BLaER1 (cell line): ENCODE data around the gene CLSTN3.
"Not testable (repeated sequence)": the region's sequence is repeated elsewhere in the genome, so short reads cannot be mapped to it uniquely, and the experiment has no call there.

Source experiments
- H3K27ac ChIP-seq: shearing (Covaris generic); formaldehyde crosslinking; 2 replicates; pipeline ENCODE4 v1.8.1; 2022
- H3K27me3 ChIP-seq: shearing (Covaris generic); formaldehyde crosslinking; 2 replicates; pipeline ENCODE4 v1.8.1; 2022
- H3K36me3 ChIP-seq: shearing (Covaris generic); formaldehyde crosslinking; 2 replicates; pipeline ENCODE4 v1.8.1; 2022
- H3K4me1 ChIP-seq: shearing (Covaris generic); formaldehyde crosslinking; 2 replicates; pipeline ENCODE4 v1.8.1; 2022
- H3K4me2 ChIP-seq: shearing (Covaris generic); formaldehyde crosslinking; 2 replicates; pipeline ENCODE4 v1.8.1; 2022
- H3K4me3 ChIP-seq: shearing (Covaris generic); formaldehyde crosslinking; 2 replicates; pipeline ENCODE4 v1.8.1; 2022
- H3K9ac ChIP-seq: shearing (Covaris generic); formaldehyde crosslinking; 2 replicates; pipeline ENCODE4 v1.8.1; 2022
- H3K9me3 ChIP-seq: shearing (Covaris generic); formaldehyde crosslinking; 2 replicates; pipeline ENCODE4 v1.8.1; 2022
- H4K20me1 ChIP-seq: shearing (Covaris generic); formaldehyde crosslinking; 2 replicates; pipeline ENCODE4 v1.8.1; 2022
- Cebpa-rat ChIP-seq: shearing (Covaris generic); IDR thresholded peaks from 2 replicates; pipeline ENCODE4 v1.8.1; 2022

Gene CLSTN3

GRCh38 chr12:7102582-7102981 is 27.6 kb upstream of the CLSTN3 start:
- Histone ChIP-seq H3K4me3 (no peak overlapping the region), H3K27ac (no peak overlapping the region), H3K9ac (no peak overlapping the region), H3K4me1 (no peaks in the 10 kb centered on the region), H3K36me3 (peaks cover 29% of the 10 kb centered on the region), H3K4me2 (no peak overlapping the region), H3K9me3 (peaks cover 24% of the 10 kb centered on the region), H3K27me3 (no peaks in the 10 kb centered on the region), H4K20me1 (no peaks in the 10 kb centered on the region)
- TF ChIP-seq Cebpa-rat = no peak

- no peak overlapping the region for H3K4me2 ChIP-seq
- H3K9me3 ChIP-seq = peaks cover 24% of the 10 kb centered on the region
- H3K27me3 ChIP-seq = no peaks in the 10 kb centered on the region
- no peak overlapping the region for H3K9ac ChIP-seq
- TF ChIP-seq Cebpa-rat = no peak
- H3K36me3 ChIP-seq = peaks cover 29% of the 10 kb centered on the region
- no peak overlapping the region for H3K4me3 ChIP-seq
- peaks cover 10% of the 10 kb centered on the region for H3K4me1 ChIP-seq
- no peaks in the 10 kb centered on the region for H4K20me1 ChIP-seq
- H3K27ac ChIP-seq = no peak overlapping the region
Observed at GRCh38 chr12:7103837-7104584, 26.2 kb upstream of the CLSTN3 start.

GRCh38 chr12:7106082-7106481 is 24.1 kb upstream of the CLSTN3 start:
- H3K4me3 ChIP-seq = no peak overlapping the region
- peaks cover 15% of the 10 kb centered on the region for H3K4me1 ChIP-seq
- peaks cover 23% of the 10 kb centered on the region for H3K36me3 ChIP-seq
- no peak overlapping the region for H3K27ac ChIP-seq
- no peak for TF ChIP-seq Cebpa-rat
- no peak overlapping the region for H3K4me2 ChIP-seq
- peaks cover 24% of the 10 kb centered on the region for H3K9me3 ChIP-seq
- H3K9ac ChIP-seq = no peak overlapping the region
- H3K27me3 ChIP-seq = no peaks in the 10 kb centered on the region
- H4K20me1 ChIP-seq = no peaks in the 10 kb centered on the region

- not testable (repeated sequence) for H3K27me3 ChIP-seq, H3K27ac ChIP-seq, H4K20me1 ChIP-seq, H3K4me3 ChIP-seq, H3K9ac ChIP-seq, H3K4me2 ChIP-seq
- H3K9me3 ChIP-seq = peaks cover 24% of the 10 kb centered on the region
- peaks cover 15% of the 10 kb centered on the region for H3K36me3 ChIP-seq
- peaks cover 15% of the 10 kb centered on the region for H3K4me1 ChIP-seq
Observed at GRCh38 chr12:7107181-7107580, 23.0 kb upstream of the CLSTN3 start.

- H3K27ac ChIP-seq = peak overlapping the region; percentile 79; the same call in 1 of the 2 replicates
- H3K4me1 ChIP-seq = peaks cover 15% of the 10 kb centered on the region
- no peak for TF ChIP-seq Cebpa-rat
- H4K20me1 ChIP-seq = no peaks in the 10 kb centered on the region
- peak overlapping the region; percentile 68 for H3K4me3 ChIP-seq
- peak overlapping the region; percentile 85 for H3K4me2 ChIP-seq
- H3K9ac ChIP-seq = no peak overlapping the region; the same call in 1 of the 2 replicates
- no peaks in the 10 kb centered on the region for H3K27me3 ChIP-seq
- H3K9me3 ChIP-seq = peaks cover 24% of the 10 kb centered on the region
- peaks cover 15% of the 10 kb centered on the region for H3K36me3 ChIP-seq
Observed at GRCh38 chr12:7107636-7108002, 22.6 kb upstream of the CLSTN3 start.

GRCh38 chr12:7108003-7108795 is 22.0 kb upstream of the CLSTN3 start:
- Histone ChIP-seq H3K4me2 (peak overlapping the region; percentile 85), H3K27me3 (no peaks in the 10 kb centered on the region), H3K27ac (peak overlapping the region; percentile 79), H4K20me1 (no peaks in the 10 kb centered on the region), H3K9me3 (peaks cover 24% of the 10 kb centered on the region), H3K36me3 (peaks cover 15% of the 10 kb centered on the region), H3K4me1 (peaks cover 15% of the 10 kb centered on the region), H3K4me3 (peak overlapping the region; percentile 68), H3K9ac (peak overlapping the region; percentile 80)
- no peak for TF ChIP-seq Cebpa-rat

- peak; percentile 84 for TF ChIP-seq Cebpa-rat
- peak within 1 kb of the TSS; percentile 80 for H3K27ac ChIP-seq
- peaks cover 15% of the 10 kb centered on the region for H3K4me1 ChIP-seq
Observed at GRCh38 chr12:7108796-7109571, 21.2 kb upstream of the CLSTN3 start, which contains the start of gene C1RL. C1RL (minus strand) TSS chr12:7109214; CDS start chr12:7109180, 34 bp downstream.

GRCh38 chr12:7109572-7109920 is 20.6 kb upstream of the CLSTN3 start:
- Histone ChIP-seq H3K9me3 (peaks cover 24% of the 10 kb centered on the region), H3K36me3 (peaks cover 8% of the 10 kb centered on the region; the same call in 1 of the 2 replicates), H3K27me3 (no peaks in the 10 kb centered on the region), H3K9ac (0 out of 2 replicates have a peak overlapping the region, but pooled peaks have one; percentile 80), H3K4me1 (peaks cover 15% of the 10 kb centered on the region), H3K27ac (no peak overlapping the region), H4K20me1 (no peaks in the 10 kb centered on the region), H3K4me3 (no peak overlapping the region), H3K4me2 (peak overlapping the region; percentile 85)
- TF ChIP-seq Cebpa-rat = no peak

More at GRCh38 chr12:7108796-7109571, 21.2 kb upstream of the CLSTN3 start, which contains the start of gene C1RL:
- H3K36me3 ChIP-seq = peaks cover 13% of the 10 kb centered on the region
- H3K4me2 ChIP-seq = peak within 1 kb of the TSS; percentile 85
- H3K4me3 ChIP-seq = peak within 1 kb of the TSS; percentile 68
- H3K27me3 ChIP-seq = no peaks in the 10 kb centered on the region
- peak within 1 kb of the TSS; percentile 80 for H3K9ac ChIP-seq
- H3K9me3 ChIP-seq = peaks cover 24% of the 10 kb centered on the region
- H4K20me1 ChIP-seq = no peaks in the 10 kb centered on the region

- no peak overlapping the region for H3K9ac ChIP-seq
- no peaks in the 10 kb centered on the region for H4K20me1 ChIP-seq
- H3K4me2 ChIP-seq = no peak overlapping the region
- H3K4me3 ChIP-seq = no peak overlapping the region
- H3K27ac ChIP-seq = no peak overlapping the region
- H3K36me3 ChIP-seq = no peaks in the 10 kb centered on the region
- peaks cover 16% of the 10 kb centered on the region for H3K9me3 ChIP-seq
- TF ChIP-seq Cebpa-rat = no peak
- peaks cover 15% of the 10 kb centered on the region for H3K4me1 ChIP-seq
- H3K27me3 ChIP-seq = no peaks in the 10 kb centered on the region
Observed at GRCh38 chr12:7110661-7111060, 19.5 kb upstream of the CLSTN3 start.
